Right ventricle myocardium inferior (tissue), 1 donor: ENCODE measurements around the gene EPB41L4B. TPM values are rescaled to one million over a fixed set of nuclear protein-coding genes. Genes with fewer than 3 reads are reported as not detected.
"Not testable (repeated sequence)": the region's sequence is repeated elsewhere in the genome, so short reads cannot be mapped to it uniquely, and the experiment has no call there.

Experiments
- ATAC-seq: fragments of 200-7000 bp; cut with Tn5 transposase; one replicate; pipeline ENCODE4 v1.9.1; 2020; ENCODE audit warnings: mild to moderate bottlenecking, moderate library complexity
- DNase-seq: peaks from one replicate; pipeline ENCODE4 v3.0.0; 2021; ENCODE audit errors: missing footprints
- intact Hi-C: fragments of 100-400 bp; cut with DNase I; formaldehyde crosslinking; loops from one replicate; pipeline ENCODE4 v1.11.0; 2022
- total RNA-seq: library from RNA; stranded (reverse); fragmentation: NEBNext Ultra II Directional; extraction: Animal tissue kit (Norgen Biotek cat#: 25700); gene quantifications from one replicate; pipeline ENCODE4 v1.2.1, GENCODE V29; 2021
- donor health status: DM: no; HTN: yes; CAD: no; lungs with severe emphysema.

Gene EPB41L4B
- total RNA-seq, 1 donor from 2014 or later, result 8.1 TPM

- ATAC-seq (peak; percentile 27), DNase-seq (peak; percentile 32)
- intact Hi-C loops, result no loop called here
These were observed 13.2 kb downstream of the EPB41L4B start for GRCh38 chr9:109307380-109308240.

GRCh38 chr9:109305801-109306200 is 15.1 kb downstream of the EPB41L4B start:
- DNase-seq, result no peak
- ATAC-seq, result no peak
- intact Hi-C loops, result no loop called here

DNA sequence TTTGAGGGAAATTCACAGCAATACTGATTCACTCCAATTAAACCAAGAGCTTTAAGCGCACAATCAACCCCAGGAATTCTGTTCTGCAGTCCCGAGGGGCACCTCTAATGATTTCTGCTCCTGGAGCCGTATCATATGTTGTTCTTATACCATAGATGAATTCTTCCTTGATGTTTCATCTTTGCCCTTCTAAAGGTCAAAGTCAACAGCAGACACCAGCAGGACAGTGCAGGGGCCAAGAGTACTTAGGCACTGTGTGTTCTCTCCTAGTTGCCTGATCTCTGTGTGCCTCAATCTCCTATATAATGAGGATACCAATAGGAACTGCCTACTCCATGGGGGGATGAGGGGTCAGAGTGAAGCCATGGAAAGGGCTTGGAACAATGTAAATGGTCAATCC is 16.5 kb downstream of the EPB41L4B start:
- peak; percentile 76 for ATAC-seq
- no peak for DNase-seq
- intact Hi-C loops, result no loop called here

GRCh38 chr9:109303900-109304299 is 17.0 kb downstream of the EPB41L4B start:
- ATAC-seq (no peak), DNase-seq (no peak)
- intact Hi-C loops, result no loop called here

- DNase-seq (no peak), ATAC-seq (no peak)
- intact Hi-C loops, result no loop called here
These were observed 18.3 kb downstream of the EPB41L4B start for GRCh38 chr9:109302606-109303005.

GRCh38 chr9:109301012-109301411 is 19.8 kb downstream of the EPB41L4B start:
- intact Hi-C loops, result no loop called here
- ATAC-seq (no peak), DNase-seq (no peak)

DNA sequence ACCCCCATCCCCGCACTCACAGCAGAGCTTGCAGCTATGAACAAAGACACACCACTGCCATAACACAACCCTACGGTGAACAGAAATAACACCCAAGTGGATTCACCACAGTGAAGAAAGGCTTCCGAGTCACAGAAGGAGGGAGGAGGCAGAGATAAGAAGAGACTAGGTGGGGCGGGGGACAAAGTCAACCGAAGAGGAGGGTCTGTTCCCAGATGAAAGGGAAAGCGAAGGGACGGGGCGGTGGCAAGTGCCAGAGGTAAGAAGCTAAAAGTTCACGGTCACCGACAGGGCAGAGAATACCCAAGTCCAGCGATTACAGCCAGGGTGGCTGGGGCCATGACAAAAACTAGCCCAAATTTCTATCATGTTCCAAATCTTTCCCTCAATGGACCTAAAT is 21.0 kb downstream of the EPB41L4B start:
- intact Hi-C loops, result no loop called here
- DNase-seq (no peak), ATAC-seq (no peak)

DNA sequence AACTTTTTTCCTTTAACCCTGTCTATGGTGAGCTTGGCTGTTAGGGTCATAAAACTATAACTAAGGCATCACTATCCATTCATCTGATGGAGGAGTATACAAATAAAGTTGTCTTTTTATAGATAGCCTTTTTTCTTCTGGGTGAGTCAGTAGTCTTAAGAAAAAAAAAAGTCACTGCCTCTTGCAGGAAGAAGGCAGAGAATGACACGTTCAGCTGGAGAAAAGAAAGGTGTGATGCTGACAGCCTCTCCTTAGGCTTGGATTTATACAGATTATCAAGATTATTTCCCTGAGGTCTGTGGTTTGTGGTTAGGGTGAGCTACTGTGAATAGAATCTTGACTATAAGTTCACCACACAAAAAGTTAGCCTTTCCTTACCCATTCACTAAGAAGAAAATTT is 23.0 kb downstream of the EPB41L4B start:
- DNase-seq (no peak), ATAC-seq (no peak)
- intact Hi-C loops, result no loop called here

DNA sequence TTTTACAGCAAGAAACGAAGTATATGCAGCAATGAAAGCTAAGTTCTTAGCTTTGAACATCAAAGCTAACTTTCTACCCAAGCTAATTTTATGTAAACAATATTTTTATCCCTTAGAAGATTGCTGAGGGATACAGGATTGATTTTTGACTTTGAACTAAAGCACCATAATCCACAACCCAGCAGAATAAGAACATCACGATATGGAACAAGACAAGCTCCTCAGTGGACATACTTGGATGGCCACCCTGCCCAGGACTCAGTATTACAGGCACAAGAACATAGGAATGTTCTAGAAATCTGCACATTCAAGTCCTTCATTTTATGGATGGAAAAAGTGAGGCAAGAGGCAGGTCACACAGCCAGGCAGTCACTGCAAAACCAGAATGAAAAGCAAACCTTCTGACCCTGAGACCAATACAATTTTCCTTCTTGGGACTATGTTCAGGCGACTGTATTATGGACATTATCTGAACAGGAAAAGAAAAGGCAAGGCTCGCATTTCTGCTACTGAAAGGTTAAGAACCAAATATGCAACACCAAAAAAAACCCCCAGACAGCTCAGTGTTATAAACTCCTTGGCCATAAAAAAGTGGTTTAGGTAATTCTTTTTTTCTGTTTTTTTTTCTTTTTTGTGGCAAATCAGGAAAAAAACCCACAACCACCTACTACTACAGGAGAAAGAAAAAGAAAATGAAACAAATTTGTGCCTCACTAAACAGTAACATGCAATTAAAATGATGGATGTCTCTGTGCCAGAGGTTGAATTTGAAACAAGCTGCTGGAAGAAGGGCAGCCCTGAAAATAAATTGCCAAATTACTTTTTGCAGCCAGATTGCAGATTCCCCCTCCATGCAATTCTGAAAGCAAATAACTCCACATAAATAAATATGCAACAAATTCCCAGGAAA is 25.4 kb downstream of the EPB41L4B start:
- no peak for DNase-seq
- no peak for ATAC-seq
- intact Hi-C loops, result no loop called here

- no peak for DNase-seq
- no peak for ATAC-seq
- intact Hi-C loops, result no loop called here
These were observed 30.5 kb downstream of the EPB41L4B start for GRCh38 chr9:109290385-109290784.

DNA sequence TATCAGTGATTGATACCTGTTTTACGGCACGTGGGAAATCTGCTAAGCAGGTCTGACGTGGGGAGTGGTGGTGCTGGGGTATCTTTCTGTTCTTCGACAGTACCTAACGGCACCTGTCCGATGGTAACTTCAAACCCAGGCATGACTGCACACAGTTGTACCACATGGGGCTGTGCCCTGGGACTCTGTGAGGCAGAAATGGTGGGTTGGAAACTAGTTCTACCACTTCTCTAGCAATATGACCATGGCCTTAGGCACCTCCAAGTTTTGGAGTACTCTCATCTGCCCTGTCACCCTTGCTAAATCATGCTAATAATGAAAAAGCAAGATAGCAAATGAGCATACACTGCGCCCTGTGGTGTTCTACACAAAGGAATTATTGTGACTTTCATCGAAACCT is 30.9 kb downstream of the EPB41L4B start:
- no peak for ATAC-seq
- intact Hi-C loops, result loop anchor here (2.0 kb wide), 1 partner anchor 49 kb away; no protein-coding TSS in a partner anchor

DNA sequence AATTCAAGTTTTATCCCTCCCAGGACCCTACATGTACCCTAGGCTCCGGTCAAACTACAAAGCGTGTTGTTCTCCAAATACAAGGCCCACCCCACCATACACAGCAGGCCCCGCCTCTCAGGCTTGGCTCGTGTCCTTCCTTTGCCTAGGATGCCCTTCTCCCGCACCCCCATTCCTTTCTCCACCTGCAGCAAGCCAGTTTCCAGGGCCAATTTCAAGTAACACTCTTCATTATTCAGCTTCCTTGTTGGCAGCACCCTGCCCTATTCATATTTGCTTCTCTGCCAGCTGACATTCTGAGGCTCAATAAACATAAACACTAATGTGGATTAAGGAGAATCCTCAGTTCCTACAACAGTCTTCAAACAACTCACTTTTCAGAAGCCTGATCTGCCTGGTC is 31.7 kb downstream of the EPB41L4B start:
- intact Hi-C loops, result loop anchor here (2.0 kb wide), 1 partner anchor 48 kb away; no protein-coding TSS in a partner anchor

More for the DNA sequence above, 30.9 kb downstream of the EPB41L4B start:
- DNase-seq, result no peak

DNA sequence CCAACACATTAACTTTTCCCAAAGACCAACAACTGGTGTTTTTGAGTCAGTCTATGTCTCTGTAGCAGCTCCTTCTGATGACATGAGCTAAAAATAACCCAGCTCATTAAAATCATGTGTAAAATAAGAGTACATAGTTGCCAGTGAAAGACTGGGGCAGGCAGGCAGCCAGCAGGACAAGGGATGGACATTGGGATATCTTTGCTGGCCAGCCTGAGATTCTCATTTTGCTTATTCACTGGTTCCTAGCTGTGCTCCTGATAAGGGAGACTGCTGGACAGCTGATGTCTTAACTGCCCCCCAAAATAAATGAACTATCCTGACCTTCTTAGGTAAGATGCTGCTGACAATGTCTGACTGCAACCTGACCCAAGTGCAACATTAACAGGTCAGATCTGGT is 33.9 kb downstream of the EPB41L4B start:
- DNase-seq, result no peak
- peak; percentile 50 for ATAC-seq
- intact Hi-C loops, result no loop called here

More for the DNA sequence above, 31.7 kb downstream of the EPB41L4B start:
- DNase-seq, result no peak
- ATAC-seq, result no peak

DNA sequence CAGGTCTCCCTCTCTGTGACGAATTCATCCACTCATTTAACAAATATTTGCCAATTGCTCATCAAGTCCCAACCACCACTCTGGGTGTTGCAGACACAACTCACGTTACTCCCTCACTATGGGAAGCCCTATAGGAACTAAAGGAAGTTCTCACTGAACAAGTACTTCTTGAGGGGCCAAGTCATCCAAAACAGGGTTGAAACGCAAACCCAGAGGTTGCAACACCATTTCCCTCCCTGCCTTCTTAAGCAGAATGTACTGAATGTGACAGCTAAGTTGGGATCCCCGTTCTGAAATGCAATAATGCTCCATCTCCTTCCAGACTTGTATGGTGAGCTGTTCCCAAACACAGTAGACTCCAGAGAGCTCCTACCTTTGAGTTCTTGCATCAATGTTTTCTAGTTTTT is 34.3 kb downstream of the EPB41L4B start:
- DNase-seq, result no peak
- intact Hi-C loops, result no loop called here
- no peak for ATAC-seq

GRCh38 chr9:109283672-109284071 is 37.2 kb downstream of the EPB41L4B start:
- ATAC-seq, intact Hi-C loops, DNase-seq: not testable (repeated sequence)

- intact Hi-C loops, result no loop called here
These were observed 37.8 kb downstream of the EPB41L4B start for GRCh38 chr9:109283012-109283411.

DNA sequence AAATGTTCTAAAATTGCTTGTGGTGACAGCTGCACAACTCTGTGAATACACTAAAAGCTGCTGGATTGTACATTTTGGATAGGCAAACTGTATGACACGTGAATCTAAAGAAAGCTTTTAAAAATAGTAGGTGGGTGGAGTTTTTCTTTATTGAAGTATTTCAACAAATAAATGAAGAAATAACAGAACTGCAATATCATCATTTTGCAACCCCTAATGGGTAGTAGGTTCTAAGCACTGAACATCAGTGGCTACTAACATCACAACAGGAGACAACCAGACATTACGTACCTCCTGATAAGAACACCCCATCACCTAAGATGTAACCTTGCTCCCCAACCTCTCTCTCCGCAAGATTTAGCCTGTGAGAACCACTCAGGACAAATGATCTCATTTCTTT is 38.6 kb downstream of the EPB41L4B start:
- intact Hi-C loops, result no loop called here

More at GRCh38 chr9:109283012-109283411, 37.8 kb downstream of the EPB41L4B start:
- DNase-seq, result no peak
- no peak for ATAC-seq

DNA sequence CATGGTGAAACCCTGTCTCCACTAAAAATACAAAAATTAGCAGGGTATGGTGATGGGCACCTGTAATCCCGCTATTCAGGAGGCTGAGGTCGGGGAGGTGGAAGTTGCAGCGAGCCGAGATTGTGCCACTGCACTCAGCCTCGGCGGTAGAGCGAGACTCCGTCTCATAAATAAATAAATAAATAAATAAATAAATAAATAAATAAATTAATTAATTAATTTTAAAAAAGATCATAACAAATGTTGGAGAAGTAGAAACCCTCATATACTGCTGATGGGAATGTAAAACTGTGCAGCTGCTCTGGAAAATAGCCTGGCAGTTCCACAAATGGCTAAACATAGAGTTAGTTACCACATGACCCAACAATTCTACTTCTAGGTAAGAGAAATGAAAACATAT is 39.3 kb downstream of the EPB41L4B start:
- DNase-seq, result no peak
- ATAC-seq, result no peak
- intact Hi-C loops, result no loop called here

More for the DNA sequence above, 38.6 kb downstream of the EPB41L4B start:
- no peak for ATAC-seq
- no peak for DNase-seq

DNA sequence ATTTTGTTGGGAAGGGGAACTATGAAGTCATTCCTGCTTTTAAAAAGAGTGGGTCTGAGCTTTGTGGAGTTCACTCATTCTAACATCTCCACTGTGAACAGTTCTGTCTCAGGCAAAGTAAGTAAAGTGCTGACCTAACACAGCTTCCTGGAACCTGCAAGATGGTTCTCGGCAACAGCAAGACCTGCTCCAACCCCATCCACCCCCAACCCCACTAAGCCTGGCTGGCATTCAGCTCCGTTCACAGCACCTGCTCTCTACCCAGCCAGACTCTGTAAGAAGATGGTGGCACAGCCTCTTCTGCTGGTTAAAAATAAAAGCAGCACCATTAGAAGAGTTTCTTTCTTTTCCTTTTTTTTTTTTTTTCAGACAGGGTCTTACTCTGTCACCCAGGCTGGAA is 42.0 kb downstream of the EPB41L4B start:
- ATAC-seq (no peak), DNase-seq (no peak)
- intact Hi-C loops, result loop anchor here (2.0 kb wide), 1 partner anchor 36 kb away; no protein-coding TSS in a partner anchor
